Measurements from ENCODE around the gene SLC27A4. TPM values are rescaled to one million over a fixed set of nuclear protein-coding genes. Genes with fewer than 3 reads are reported as not detected.

SLC27A4 gene
- total and polyA plus RNA-seq, 10 of the 15 experiments (the other 5 are each of a cell fraction or from before 2014, with no cell fraction given), result 0.13 to 14.0 (median 7.6) TPM

DNA sequence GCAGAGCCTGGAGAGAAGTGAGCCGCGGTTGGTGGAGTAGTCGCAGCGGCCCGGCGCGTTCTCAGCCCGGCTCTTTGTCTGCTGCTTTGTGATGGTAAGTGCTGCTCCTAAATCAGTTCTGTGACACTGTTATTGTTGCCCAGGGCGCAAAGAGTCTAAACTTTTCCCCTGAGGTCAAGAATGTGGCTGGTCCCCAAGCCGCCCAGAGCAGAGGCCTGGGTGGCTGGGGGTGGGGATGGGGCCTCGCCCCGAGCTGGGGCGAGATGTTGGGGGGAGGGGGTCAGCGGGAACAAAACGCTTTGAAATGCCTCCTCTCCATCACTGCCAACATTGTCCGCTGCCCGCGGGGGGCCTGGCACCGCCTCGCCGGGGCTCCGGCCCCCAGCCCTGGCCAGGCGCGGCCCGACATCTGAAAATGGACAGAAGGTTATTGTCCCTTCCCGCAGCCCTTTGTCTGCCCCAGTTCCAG lies 68.7 kb downstream of the SLC27A4 start:
- Histone ChIP-seq H3K27me3 (replicated peaks in 1 of 2; ENCODE audit: control insufficient read depth in 2 of 2, insufficient read depth in 2 of 2, low read length in 1 of 2) (peaks cover 1 to 2% of the 10 kb centered on the region in 2 experiments; a peak in 3 of 4 replicates), H3K79me2 (ENCODE audit: control insufficient read depth, insufficient read depth, low read length) (no peaks in the 10 kb centered on the region), H3K27ac (ENCODE audit: control insufficient read depth, insufficient read depth) (no peak overlapping the region), H3K4me1 (ENCODE audit: control insufficient read depth, insufficient read depth, low read length) (no peaks in the 10 kb centered on the region), H3K36me3 (ENCODE audit: control insufficient read depth in 2 of 2, insufficient read depth in 2 of 2, low read length in 1 of 2) (no peaks in the 10 kb centered on the region), H4K20me1 (ENCODE audit: control insufficient read depth, insufficient read depth) (no peaks in the 10 kb centered on the region), H3K9me3 (replicated peaks; ENCODE audit: control insufficient read depth, insufficient read depth, low read length) (no peaks in the 10 kb centered on the region), H3K9ac (ENCODE audit: control insufficient read depth, insufficient read depth, low read length) (no peak overlapping the region), H3K4me2 (ENCODE audit: control insufficient read depth, insufficient read depth) (no peak overlapping the region), H2AFZ (ENCODE audit: control insufficient read depth, low read depth, low read length) (no peak overlapping the region), H3K4me3 (no peak overlapping the region)
- FAIRE-seq (no peak), DNase-seq (ENCODE audit: low read depth, low spot score) (no peak), ATAC-seq (no peak)
- SMC1A ChIA-PET (ENCODE audit: uncharacterized antibody, unreplicated experiment), result no interaction called here
- intact Hi-C loops (cut with micrococcal nuclease; ENCODE audit: unreplicated experiment), result no loop called here
- CTCF ChIA-PET, result no interaction called here
- TF ChIP-seq RCOR1 (conservative IDR thresholded peaks at IDR 0.05; ENCODE audit: low read depth, low read length), result no peak
- TF ChIP-seq MEF2B (IDR thresholded peaks at IDR 0.05; ENCODE audit: partially characterized antibody, poor library complexity, severe bottlenecking), result no peak
- no peak for TF ChIP-seq ZBED1 (IDR thresholded peaks at IDR 0.05; ENCODE audit: borderline replicate concordance)
- TF ChIP-seq CBX3 (IDR thresholded peaks at IDR 0.05; ENCODE audit: borderline replicate concordance, low read depth), result no peak
- no peak for TF ChIP-seq FOXK2 (IDR thresholded peaks at IDR 0.05)
- in situ Hi-C loops (cut with MboI), result no loop called here
- WGBS (ENCODE audit: insufficient coverage, insufficient replicate concordance, low lambda C conversion rate, missing lambda C conversion rate), result 52% methylated on average over 24 of the region's 26 CpGs
- no TSS peak for BruUV-seq (replicated peaks)
- RAD21 ChIA-PET (ENCODE audit: unreplicated experiment), result no interaction called here
- POLR2A ChIA-PET, result no interaction called here

DNA sequence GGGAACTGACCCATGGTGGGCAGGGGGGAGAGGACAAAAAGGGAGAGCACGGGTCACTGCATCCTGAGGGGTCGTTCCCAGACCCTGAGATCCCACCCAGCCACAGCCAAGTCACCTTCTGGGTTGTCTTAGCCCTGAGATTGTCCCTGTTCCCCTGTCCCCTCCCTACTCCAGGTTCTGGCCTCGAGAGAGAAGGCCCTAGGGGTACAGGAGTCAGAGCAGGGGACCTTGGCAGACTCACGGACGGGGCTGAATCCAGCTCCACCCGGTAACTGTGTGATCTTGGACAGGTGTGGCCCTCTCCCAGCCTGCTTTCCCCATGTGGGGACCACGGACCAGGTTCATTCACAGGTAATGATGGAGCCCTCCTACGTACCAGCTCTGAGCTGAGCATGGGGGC lies 69.1 kb downstream of the SLC27A4 start:
- no peak overlapping the region for H3K4me3 ChIP-seq
- no peak overlapping the region for H3K9ac ChIP-seq (ENCODE audit: control insufficient read depth, insufficient read depth, low read length)
- no peak overlapping the region for H2AFZ ChIP-seq (ENCODE audit: control insufficient read depth, low read depth, low read length)
- ChIA-PET CTCF (no interaction called here), RAD21 (ENCODE audit: unreplicated experiment) (interaction anchor here (1.3 kb wide), 1 partner anchor 11 kb away, joined by 5 read pairs; the partner anchor contains the start of gene CERCAM), SMC1A (ENCODE audit: uncharacterized antibody, unreplicated experiment) (interaction anchor here (0.9 kb wide), 1 partner anchor 47 kb away, joined by 3 read pairs; no protein-coding TSS in a partner anchor), POLR2A (interaction anchor here (1.2 kb wide), 1 partner anchor 10 kb away, joined by 3 read pairs; no protein-coding TSS in a partner anchor)
- whole genome bisulfite sequencing (ENCODE audit: insufficient coverage, insufficient replicate concordance, low lambda C conversion rate, missing lambda C conversion rate), result 30% methylated on average over 8 of the region's 8 CpGs
- H3K4me1 ChIP-seq (ENCODE audit: control insufficient read depth, insufficient read depth, low read length), result no peaks in the 10 kb centered on the region
- DNase-seq (ENCODE audit: low read depth, low spot score), result no peak
- H3K9me3 ChIP-seq (replicated peaks; ENCODE audit: control insufficient read depth, insufficient read depth, low read length), result no peaks in the 10 kb centered on the region
- no peak overlapping the region for H3K27ac ChIP-seq (ENCODE audit: control insufficient read depth, insufficient read depth)
- FAIRE-seq, result no peak
- no peaks in the 10 kb centered on the region for H4K20me1 ChIP-seq (ENCODE audit: control insufficient read depth, insufficient read depth)
- no peak overlapping the region for H3K4me2 ChIP-seq (ENCODE audit: control insufficient read depth, insufficient read depth)
- H3K27me3 ChIP-seq (replicated peaks in 1 of 2; ENCODE audit: control insufficient read depth in 2 of 2, insufficient read depth in 2 of 2, low read length in 1 of 2), result peaks cover 1 to 2% of the 10 kb centered on the region in 2 experiments; a peak in 3 of 4 replicates
- ATAC-seq, result no peak; the same call in 2 of the 3 replicates
- no peaks in the 10 kb centered on the region for H3K79me2 ChIP-seq (ENCODE audit: control insufficient read depth, insufficient read depth, low read length)
- BruUV-seq (replicated peaks), result no TSS peak
- H3K36me3 ChIP-seq (ENCODE audit: control insufficient read depth in 2 of 2, insufficient read depth in 2 of 2, low read length in 1 of 2), result no peaks in the 10 kb centered on the region
- no peak for TF ChIP-seq EGR1 (IDR thresholded peaks at IDR 0.05; ENCODE audit: borderline replicate concordance in 1 of 2, low read depth in 2 of 2, low read length in 2 of 2)
- TF ChIP-seq HDAC2 (IDR thresholded peaks at IDR 0.05), result no peak
- TF ChIP-seq, protein P1, sequence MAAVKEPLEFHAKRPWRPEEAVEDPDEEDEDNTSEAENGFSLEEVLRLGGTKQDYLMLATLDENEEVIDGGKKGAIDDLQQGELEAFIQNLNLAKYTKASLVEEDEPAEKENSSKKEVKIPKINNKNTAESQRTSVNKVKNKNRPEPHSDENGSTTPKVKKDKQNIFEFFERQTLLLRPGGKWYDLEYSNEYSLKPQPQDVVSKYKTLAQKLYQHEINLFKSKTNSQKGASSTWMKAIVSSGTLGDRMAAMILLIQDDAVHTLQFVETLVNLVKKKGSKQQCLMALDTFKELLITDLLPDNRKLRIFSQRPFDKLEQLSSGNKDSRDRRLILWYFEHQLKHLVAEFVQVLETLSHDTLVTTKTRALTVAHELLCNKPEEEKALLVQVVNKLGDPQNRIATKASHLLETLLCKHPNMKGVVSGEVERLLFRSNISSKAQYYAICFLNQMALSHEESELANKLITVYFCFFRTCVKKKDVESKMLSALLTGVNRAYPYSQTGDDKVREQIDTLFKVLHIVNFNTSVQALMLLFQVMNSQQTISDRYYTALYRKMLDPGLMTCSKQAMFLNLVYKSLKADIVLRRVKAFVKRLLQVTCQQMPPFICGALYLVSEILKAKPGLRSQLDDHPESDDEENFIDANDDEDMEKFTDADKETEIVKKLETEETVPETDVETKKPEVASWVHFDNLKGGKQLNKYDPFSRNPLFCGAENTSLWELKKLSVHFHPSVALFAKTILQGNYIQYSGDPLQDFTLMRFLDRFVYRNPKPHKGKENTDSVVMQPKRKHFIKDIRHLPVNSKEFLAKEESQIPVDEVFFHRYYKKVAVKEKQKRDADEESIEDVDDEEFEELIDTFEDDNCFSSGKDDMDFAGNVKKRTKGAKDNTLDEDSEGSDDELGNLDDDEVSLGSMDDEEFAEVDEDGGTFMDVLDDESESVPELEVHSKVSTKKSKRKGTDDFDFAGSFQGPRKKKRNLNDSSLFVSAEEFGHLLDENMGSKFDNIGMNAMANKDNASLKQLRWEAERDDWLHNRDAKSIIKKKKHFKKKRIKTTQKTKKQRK (IDR thresholded peaks at IDR 0.05; ENCODE audit: low read depth, low read length), result no peak
- TF ChIP-seq CHD4 (IDR thresholded peaks at IDR 0.05), result no peak
- TF ChIP-seq SMARCA5 (IDR thresholded peaks at IDR 0.05), result no peak
- TF ChIP-seq, protein P2, sequence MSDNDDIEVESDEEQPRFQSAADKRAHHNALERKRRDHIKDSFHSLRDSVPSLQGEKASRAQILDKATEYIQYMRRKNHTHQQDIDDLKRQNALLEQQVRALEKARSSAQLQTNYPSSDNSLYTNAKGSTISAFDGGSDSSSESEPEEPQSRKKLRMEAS (IDR thresholded peaks at IDR 0.05; ENCODE audit: low read depth, low read length), result no peak
- TF ChIP-seq RUNX3 (IDR thresholded peaks at IDR 0.05; ENCODE audit: low read length), result no peak
- no peak for TF ChIP-seq NFXL1 (IDR thresholded peaks at IDR 0.05; ENCODE audit: borderline replicate concordance)
- TF ChIP-seq MEF2A (IDR thresholded peaks at IDR 0.05; ENCODE audit: insufficient read depth, low read depth, low read length), result no peak
- TF ChIP-seq NFIC (IDR thresholded peaks at IDR 0.05; ENCODE audit: low read depth, low read length), result no peak
- TF ChIP-seq CEBPB (IDR thresholded peaks at IDR 0.05; ENCODE audit: borderline replicate concordance in 1 of 2, low read depth in 2 of 2, low read length in 2 of 2), result no peak
- in situ Hi-C loops (cut with MboI) (no loop called here), intact Hi-C loops (cut with micrococcal nuclease; ENCODE audit: unreplicated experiment) (no loop called here)

All from GM12878 (cell line).